GM23338 (cell line): ENCODE measurements around the gene RFX7.

ENCODE experiments used
- EZH2 ChIP-seq: fragments of 200-600 bp; sonication (generic); IDR thresholded peaks from one replicate; pipeline ENCODE4 v1.8.0; 2017; ENCODE audit warnings: antibody characterized with exemption, mild to moderate bottlenecking, low read depth; ENCODE audit not compliant: unreplicated experiment
- EZH2phosphoT487 ChIP-seq: fragments of 200-600 bp; sonication (generic); IDR thresholded peaks from one replicate; pipeline ENCODE4 v1.8.1; 2018; ENCODE audit warnings: antibody characterized with exemption; ENCODE audit not compliant: unreplicated experiment
- NANOG ChIP-seq: IDR thresholded peaks from 2 replicates; pipeline ENCODE4 v1.6.1; 2016; ENCODE audit warnings: antibody characterized with exemption, borderline replicate concordance
- POLR2AphosphoS5 ChIP-seq: IDR thresholded peaks from 2 replicates; pipeline ENCODE4 v1.6.1; 2016; ENCODE audit warnings: antibody characterized with exemption, low read depth
- STAT1 ChIP-seq: IDR thresholded peaks from one replicate; pipeline ENCODE4 v1.6.1; 2016; ENCODE audit warnings: antibody characterized with exemption; ENCODE audit not compliant: unreplicated experiment
- TF ChIP-seq, protein P1 (sequence below), 2 experiments: fragments of 200-600 bp in 1 of 2; sonication (generic) in 1 of 2; conservative IDR thresholded peaks; 2 replicates each; pipeline versions ENCODE4 v1.5.1 to v1.6.1; 2016 to 2017; ENCODE audit warnings: antibody characterized with exemption in 2 of 2, low read depth in 2 of 2, mild to moderate bottlenecking in 2 of 2, moderate library complexity in 1 of 2

DNA sequence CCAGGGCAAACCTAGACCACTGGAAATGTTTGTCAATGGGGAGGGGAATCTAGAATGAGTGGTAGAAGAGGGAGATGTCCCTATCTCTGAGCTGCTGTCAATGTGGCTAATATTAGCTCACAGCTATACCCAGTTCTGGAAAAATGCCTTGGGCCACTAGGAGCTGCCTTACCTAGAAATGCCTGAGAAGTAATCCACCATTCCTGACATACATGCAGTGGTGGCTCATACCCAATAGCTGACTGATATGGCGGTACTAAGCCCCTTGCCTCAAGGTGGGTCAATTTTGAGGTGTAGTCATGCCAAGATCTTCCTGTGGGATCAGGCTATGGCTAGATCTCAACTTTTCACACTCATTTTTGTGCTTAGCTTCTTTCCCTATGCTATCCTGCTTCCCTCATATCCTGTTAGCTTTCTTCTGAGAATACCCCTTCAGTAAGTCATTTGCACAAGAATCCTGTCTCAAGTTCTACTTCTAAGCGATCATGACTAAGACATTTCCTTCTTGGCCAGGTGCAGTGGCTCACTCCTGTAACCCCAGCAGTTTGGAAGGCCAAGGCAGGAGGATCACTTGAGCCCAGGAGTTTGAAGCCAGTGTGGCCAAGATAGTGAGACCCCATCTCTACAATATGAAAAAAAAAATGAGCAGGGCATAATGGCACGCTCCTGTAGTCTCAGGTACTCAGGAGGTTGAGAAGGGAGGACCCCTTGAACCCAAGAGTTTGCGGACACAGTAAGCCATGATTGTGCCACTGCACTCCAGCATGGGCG lies 49.1 kb upstream of the RFX7 start:
- TF ChIP-seq EZH2 (no peak), EZH2phosphoT487 (no peak), NANOG (no peak), POLR2AphosphoS5 (no peak), STAT1 (no peak)
- TF ChIP-seq, protein P1, sequence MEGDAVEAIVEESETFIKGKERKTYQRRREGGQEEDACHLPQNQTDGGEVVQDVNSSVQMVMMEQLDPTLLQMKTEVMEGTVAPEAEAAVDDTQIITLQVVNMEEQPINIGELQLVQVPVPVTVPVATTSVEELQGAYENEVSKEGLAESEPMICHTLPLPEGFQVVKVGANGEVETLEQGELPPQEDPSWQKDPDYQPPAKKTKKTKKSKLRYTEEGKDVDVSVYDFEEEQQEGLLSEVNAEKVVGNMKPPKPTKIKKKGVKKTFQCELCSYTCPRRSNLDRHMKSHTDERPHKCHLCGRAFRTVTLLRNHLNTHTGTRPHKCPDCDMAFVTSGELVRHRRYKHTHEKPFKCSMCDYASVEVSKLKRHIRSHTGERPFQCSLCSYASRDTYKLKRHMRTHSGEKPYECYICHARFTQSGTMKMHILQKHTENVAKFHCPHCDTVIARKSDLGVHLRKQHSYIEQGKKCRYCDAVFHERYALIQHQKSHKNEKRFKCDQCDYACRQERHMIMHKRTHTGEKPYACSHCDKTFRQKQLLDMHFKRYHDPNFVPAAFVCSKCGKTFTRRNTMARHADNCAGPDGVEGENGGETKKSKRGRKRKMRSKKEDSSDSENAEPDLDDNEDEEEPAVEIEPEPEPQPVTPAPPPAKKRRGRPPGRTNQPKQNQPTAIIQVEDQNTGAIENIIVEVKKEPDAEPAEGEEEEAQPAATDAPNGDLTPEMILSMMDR (conservative IDR thresholded peaks at IDR 0.05; ENCODE audit: low read depth in 2 of 2), result no peak
